ENCODE results near the gene FTO.

Gene FTO

GRCh38 chr16:54086791-54087190 lies 382.8 kb downstream of the FTO start:
- no peak for DNase-seq (ENCODE audit: low spot score)

GRCh38 chr16:54090602-54091001 lies 386.6 kb downstream of the FTO start:
- DNase-seq (ENCODE audit: low spot score): no peak

GRCh38 chr16:54093281-54093680 lies 389.3 kb downstream of the FTO start:
- no peak for DNase-seq (ENCODE audit: low spot score)

GRCh38 chr16:54094641-54095040 lies 390.7 kb downstream of the FTO start:
- no peak for DNase-seq (ENCODE audit: low spot score)

- DNase-seq (ENCODE audit: low spot score): no peak
These were observed 392.7 kb downstream of the FTO start for GRCh38 chr16:54096607-54097006.

GRCh38 chr16:54097774-54098173 lies 393.8 kb downstream of the FTO start:
- no peak for DNase-seq (ENCODE audit: low spot score)

GRCh38 chr16:54098247-54098646 lies 394.3 kb downstream of the FTO start:
- DNase-seq (ENCODE audit: low spot score): no peak

- no peak for DNase-seq (ENCODE audit: low spot score)
These were observed 395.7 kb downstream of the FTO start for GRCh38 chr16:54099627-54100026.

- DNase-seq (ENCODE audit: low spot score): no peak
These were observed 399.2 kb downstream of the FTO start for GRCh38 chr16:54102888-54103866.

- no peak for DNase-seq (ENCODE audit: low spot score)
These were observed 402.1 kb downstream of the FTO start for GRCh38 chr16:54106057-54106456.

GRCh38 chr16:54107583-54108202 lies 403.7 kb downstream of the FTO start:
- DNase-seq (ENCODE audit: low spot score): no peak

- no peak for DNase-seq (ENCODE audit: low spot score)
These were observed 406.3 kb downstream of the FTO start for GRCh38 chr16:54110016-54110981.

- DNase-seq (ENCODE audit: low spot score): no peak
These were observed 408.7 kb downstream of the FTO start for GRCh38 chr16:54112451-54113206.

- no peak for DNase-seq (ENCODE audit: low spot score)
These were observed 411.6 kb downstream of the FTO start for GRCh38 chr16:54115558-54115957.

GRCh38 chr16:54116124-54116655 lies 412.2 kb downstream of the FTO start:
- DNase-seq (ENCODE audit: low spot score): no peak

GRCh38 chr16:54118846-54119245 lies 414.9 kb downstream of the FTO start:
- DNase-seq (ENCODE audit: low spot score): no peak

- DNase-seq (ENCODE audit: low spot score): no peak
These were observed 417.0 kb downstream of the FTO start for GRCh38 chr16:54120846-54121480.

GRCh38 chr16:54121539-54122295 lies 417.8 kb downstream of the FTO start:
- DNase-seq (ENCODE audit: low spot score): no peak

GRCh38 chr16:54123766-54124165 lies 419.8 kb downstream of the FTO start:
- no peak for DNase-seq (ENCODE audit: low spot score)
